Measurements from ENCODE around the gene NBAS. TPM values are rescaled to one million over a fixed set of nuclear protein-coding genes. Genes with fewer than 3 reads are reported as not detected.

The NBAS gene
- total and polyA plus RNA-seq, 9 of the 15 experiments (the other 6 are each of a cell fraction or from before 2014, with no cell fraction given): 15.3 to 94.4 (median 69.9) TPM

DNA sequence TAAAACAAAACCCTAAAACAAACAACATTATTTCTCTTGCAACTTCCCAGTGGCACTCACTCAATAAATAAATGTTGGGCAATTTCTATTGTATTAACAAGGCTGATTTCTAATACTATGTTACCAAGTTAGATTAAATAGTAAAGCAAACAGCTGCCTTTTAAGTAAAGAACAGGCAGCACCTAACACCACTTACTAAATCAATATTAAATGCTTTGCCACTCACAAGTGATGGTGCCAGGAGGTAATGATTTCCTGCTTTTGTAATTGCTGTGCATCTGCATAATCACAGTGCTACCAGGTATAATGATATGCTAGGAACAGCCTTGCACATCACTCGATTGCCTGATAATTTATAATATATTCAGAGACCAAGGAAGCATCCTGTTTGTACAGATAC lies 276.5 kb downstream of the NBAS start:
- no peaks in the 10 kb centered on the region for H3K9me3 ChIP-seq (replicated peaks; ENCODE audit: control insufficient read depth, insufficient read depth, low read depth, low read length)
- FAIRE-seq: no peak
- H4K20me1 ChIP-seq (replicated peaks; ENCODE audit: control insufficient read depth, insufficient read depth, low read length): 0 out of 2 replicates have a peak, but pooled peaks cover 3% of the 10 kb centered on the region
- no peak overlapping the region for H3K27ac ChIP-seq (ENCODE audit: extremely low read depth, low read depth, low read length)
- H3K79me2 ChIP-seq (ENCODE audit: control insufficient read depth, insufficient read depth, low read length): no peaks in the 10 kb centered on the region
- DNase-seq (ENCODE audit: extremely low read depth in 1 of 4, low spot score in 3 of 4): no peak
- in situ Hi-C loops (cut with MboI): no loop called here
- no peak for ATAC-seq
- no peak overlapping the region for H3K4me3 ChIP-seq
- intact Hi-C loops (cut with micrococcal nuclease): no loop called here
- H3K9ac ChIP-seq (ENCODE audit: insufficient read depth in 1 of 2, low read depth in 2 of 2, low read length in 2 of 2): no peak overlapping the region
- BruUV-seq (replicated peaks): no TSS peak
- H3K9me1 ChIP-seq (ENCODE audit: control insufficient read depth, insufficient read depth, low read length): no peaks in the 10 kb centered on the region
- ChIA-PET CTCF (ENCODE audit: low intra/inter-chr PET ratio) (no interaction called here), POLR2A (no interaction called here)
- 85% methylated on average over 1 of the region's 1 CpG for WGBS (ENCODE audit: insufficient coverage, low coverage, missing lambda C conversion rate)
- H3K4me2 ChIP-seq (ENCODE audit: insufficient read depth, low read length): no peak overlapping the region
- no peak overlapping the region for H2AFZ ChIP-seq (ENCODE audit: low read depth, low read length)
- no peaks in the 10 kb centered on the region for H3K4me1 ChIP-seq (replicated peaks in 1 of 2; ENCODE audit: control insufficient read depth in 2 of 2, insufficient read depth in 2 of 2, low read length in 2 of 2)
- H3K27me3 ChIP-seq (ENCODE audit: control insufficient read depth in 2 of 2, insufficient read depth in 2 of 2, low read length in 2 of 2): no peaks in the 10 kb centered on the region
- H3K36me3 ChIP-seq (ENCODE audit: control insufficient read depth, insufficient read depth, low read length): peaks cover 80% of the 10 kb centered on the region
- TF ChIP-seq MYNN (IDR thresholded peaks at IDR 0.05): no peak
- TF ChIP-seq MYNN (CRISPR knock-in tag; IDR thresholded peaks at IDR 0.05): no peak
- no peak for TF ChIP-seq CHD4 (IDR thresholded peaks at IDR 0.05; ENCODE audit: insufficient read depth, insufficient replicate concordance, low read depth, low read length, poor library complexity, severe bottlenecking)
- TF ChIP-seq HDAC3 (IDR thresholded peaks at IDR 0.05; ENCODE audit: borderline replicate concordance, partially characterized antibody): no peak
- TF ChIP-seq, protein P1, sequence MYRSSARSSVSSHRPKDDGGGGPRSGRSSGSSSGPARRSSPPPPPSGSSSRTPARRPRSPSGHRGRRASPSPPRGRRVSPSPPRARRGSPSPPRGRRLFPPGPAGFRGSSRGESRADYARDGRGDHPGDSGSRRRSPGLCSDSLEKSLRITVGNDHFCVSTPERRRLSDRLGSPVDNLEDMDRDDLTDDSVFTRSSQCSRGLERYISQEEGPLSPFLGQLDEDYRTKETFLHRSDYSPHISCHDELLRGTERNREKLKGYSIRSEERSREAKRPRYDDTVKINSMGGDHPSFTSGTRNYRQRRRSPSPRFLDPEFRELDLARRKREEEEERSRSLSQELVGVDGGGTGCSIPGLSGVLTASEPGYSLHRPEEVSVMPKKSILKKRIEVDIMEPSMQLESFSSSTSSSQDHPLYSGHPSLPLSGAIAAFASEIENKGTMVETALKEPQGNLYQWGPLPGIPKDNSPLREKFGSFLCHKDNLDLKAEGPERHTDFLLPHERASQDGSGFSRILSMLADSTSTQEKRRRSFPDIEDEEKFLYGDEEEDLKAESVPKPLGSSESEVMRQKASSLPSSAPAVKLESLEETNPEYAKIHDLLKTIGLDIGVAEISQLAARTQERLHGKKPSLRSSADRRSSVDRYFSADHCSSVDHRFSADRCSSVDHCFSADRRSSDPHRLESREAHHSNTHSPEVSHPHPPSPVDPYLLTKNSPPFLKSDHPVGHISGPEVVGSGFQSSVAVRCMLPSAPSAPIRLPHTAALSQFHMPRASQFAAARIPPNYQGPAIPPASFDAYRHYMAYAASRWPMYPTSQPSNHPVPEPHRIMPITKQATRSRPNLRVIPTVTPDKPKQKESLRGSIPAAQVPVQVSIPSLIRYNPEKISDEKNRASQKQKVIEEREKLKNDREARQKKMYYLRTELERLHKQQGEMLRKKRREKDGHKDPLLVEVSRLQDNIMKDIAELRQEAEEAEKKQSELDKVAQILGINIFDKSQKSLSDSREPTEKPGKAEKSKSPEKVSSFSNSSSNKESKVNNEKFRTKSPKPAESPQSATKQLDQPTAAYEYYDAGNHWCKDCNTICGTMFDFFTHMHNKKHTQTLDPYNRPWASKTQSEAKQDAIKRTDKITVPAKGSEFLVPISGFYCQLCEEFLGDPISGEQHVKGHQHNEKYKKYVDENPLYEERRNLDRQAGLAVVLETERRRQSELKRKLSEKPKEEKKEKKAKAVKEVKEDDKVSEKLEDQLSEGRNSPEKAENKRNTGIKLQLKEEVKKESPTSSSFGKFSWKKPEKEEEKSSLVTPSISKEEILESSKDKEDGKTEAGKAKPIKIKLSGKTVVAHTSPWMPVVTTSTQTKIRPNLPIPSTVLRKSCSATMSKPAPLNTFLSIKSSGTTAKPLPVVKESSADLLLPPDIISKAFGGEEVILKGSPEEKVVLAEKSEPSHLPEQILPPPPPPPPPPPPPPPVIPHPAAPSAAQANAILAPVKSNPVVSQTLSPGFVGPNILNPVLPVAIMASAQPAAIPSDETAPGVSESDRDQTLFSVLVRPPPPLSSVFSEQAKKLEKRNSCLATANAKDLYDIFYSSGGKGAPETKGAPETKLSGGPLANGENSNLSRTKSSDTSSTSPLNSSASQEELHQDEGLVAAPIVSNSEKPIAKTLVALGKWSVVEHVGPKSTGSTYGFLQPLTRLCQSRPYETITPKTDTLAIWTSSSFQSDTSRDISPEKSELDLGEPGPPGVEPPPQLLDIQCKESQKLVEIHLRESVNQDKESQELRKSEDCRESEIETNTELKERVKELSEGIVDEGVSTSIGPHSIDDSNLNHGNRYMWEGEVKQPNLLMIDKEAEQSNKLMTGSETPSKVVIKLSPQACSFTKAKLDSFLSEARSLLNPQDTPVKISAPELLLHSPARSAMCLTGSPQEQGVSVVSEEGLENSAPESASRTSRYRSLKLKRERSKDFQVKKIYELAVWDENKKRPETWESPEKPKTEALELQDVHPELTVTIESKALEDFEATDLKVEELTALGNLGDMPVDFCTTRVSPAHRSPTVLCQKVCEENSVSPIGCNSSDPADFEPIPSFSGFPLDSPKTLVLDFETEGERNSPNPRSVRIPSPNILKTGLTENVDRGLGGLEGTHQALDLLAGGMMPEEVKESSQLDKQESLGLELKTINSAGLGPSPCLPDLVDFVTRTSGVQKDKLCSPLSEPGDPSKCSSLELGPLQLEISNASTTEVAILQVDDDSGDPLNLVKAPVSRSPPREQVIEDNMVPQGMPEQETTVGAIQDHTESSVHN (IDR thresholded peaks at IDR 0.05; ENCODE audit: borderline replicate concordance in 1 of 2, low read depth in 1 of 2): no peak
- TF ChIP-seq, protein P2, sequence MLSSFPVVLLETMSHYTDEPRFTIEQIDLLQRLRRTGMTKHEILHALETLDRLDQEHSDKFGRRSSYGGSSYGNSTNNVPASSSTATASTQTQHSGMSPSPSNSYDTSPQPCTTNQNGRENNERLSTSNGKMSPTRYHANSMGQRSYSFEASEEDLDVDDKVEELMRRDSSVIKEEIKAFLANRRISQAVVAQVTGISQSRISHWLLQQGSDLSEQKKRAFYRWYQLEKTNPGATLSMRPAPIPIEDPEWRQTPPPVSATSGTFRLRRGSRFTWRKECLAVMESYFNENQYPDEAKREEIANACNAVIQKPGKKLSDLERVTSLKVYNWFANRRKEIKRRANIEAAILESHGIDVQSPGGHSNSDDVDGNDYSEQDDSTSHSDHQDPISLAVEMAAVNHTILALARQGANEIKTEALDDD (IDR thresholded peaks at IDR 0.05): no peak
- TF ChIP-seq WHSC1 (IDR thresholded peaks at IDR 0.05; ENCODE audit: low read length): no peak
- TF ChIP-seq RHOXF2B (CRISPR knock-in tag; conservative IDR thresholded peaks at IDR 0.05): no peak
- TF ChIP-seq HMG20B (CRISPR knock-in tag; IDR thresholded peaks at IDR 0.05): no peak
- TF ChIP-seq, protein P3, sequence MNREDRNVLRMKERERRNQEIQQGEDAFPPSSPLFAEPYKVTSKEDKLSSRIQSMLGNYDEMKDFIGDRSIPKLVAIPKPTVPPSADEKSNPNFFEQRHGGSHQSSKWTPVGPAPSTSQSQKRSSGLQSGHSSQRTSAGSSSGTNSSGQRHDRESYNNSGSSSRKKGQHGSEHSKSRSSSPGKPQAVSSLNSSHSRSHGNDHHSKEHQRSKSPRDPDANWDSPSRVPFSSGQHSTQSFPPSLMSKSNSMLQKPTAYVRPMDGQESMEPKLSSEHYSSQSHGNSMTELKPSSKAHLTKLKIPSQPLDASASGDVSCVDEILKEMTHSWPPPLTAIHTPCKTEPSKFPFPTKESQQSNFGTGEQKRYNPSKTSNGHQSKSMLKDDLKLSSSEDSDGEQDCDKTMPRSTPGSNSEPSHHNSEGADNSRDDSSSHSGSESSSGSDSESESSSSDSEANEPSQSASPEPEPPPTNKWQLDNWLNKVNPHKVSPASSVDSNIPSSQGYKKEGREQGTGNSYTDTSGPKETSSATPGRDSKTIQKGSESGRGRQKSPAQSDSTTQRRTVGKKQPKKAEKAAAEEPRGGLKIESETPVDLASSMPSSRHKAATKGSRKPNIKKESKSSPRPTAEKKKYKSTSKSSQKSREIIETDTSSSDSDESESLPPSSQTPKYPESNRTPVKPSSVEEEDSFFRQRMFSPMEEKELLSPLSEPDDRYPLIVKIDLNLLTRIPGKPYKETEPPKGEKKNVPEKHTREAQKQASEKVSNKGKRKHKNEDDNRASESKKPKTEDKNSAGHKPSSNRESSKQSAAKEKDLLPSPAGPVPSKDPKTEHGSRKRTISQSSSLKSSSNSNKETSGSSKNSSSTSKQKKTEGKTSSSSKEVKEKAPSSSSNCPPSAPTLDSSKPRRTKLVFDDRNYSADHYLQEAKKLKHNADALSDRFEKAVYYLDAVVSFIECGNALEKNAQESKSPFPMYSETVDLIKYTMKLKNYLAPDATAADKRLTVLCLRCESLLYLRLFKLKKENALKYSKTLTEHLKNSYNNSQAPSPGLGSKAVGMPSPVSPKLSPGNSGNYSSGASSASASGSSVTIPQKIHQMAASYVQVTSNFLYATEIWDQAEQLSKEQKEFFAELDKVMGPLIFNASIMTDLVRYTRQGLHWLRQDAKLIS (CRISPR knock-in tag; IDR thresholded peaks at IDR 0.05): no peak

All from K562 (cell line).